ENCODE data around the gene SWI5.

The SWI5 gene

GRCh38 chr9:128322404-128323211 lies 46.5 kb downstream of the SWI5 start, which contains the start of the genes COQ4 and TRUB2:
Gene COQ4, plus strand, starts transcription at chr9:128322839. Its CDS starts 20 bp downstream, at chr9:128322859.
Gene TRUB2, minus strand, starts transcription at chr9:128322447. Its CDS starts 39 bp downstream, at chr9:128322408.
- no peak for DNase-seq

- no peak for DNase-seq
Observed at GRCh38 chr9:128323212-128323730, 47.2 kb downstream of the SWI5 start.

GRCh38 chr9:128323791-128324190 lies 47.7 kb downstream of the SWI5 start:
- DNase-seq, result no peak

GRCh38 chr9:128324401-128324800 lies 48.3 kb downstream of the SWI5 start:
- no peak for DNase-seq

GRCh38 chr9:128325629-128326028 lies 49.6 kb downstream of the SWI5 start:
- DNase-seq, result no peak

- no peak for DNase-seq
Observed at GRCh38 chr9:128333451-128333869, 57.4 kb downstream of the SWI5 start.

- DNase-seq, result no peak
Observed at GRCh38 chr9:128335161-128335560, 59.1 kb downstream of the SWI5 start.

GRCh38 chr9:128335914-128336313 lies 59.8 kb downstream of the SWI5 start:
- no peak for DNase-seq

GRCh38 chr9:128337936-128338335 lies 61.9 kb downstream of the SWI5 start:
- no peak for DNase-seq

All from cortex of kidney (tissue), 1 donor.